ENCODE results near the gene ELMO1. TPM values are rescaled to one million over a fixed set of nuclear protein-coding genes. Genes with fewer than 3 reads are reported as not detected.

ELMO1 gene
- total RNA-seq, 1 experiment from 2014 or later = 7.8 TPM

GRCh38 chr7:37441816-37442215 is 6.8 kb downstream of the ELMO1 start:
- no peak overlapping the region for H4K91ac ChIP-seq (ENCODE audit: insufficient read length, low read depth, low read length)
- H3K4ac ChIP-seq (ENCODE audit: low read depth, low read length) = no peak overlapping the region
- H3K79me1 ChIP-seq (ENCODE audit: insufficient read depth, low read depth, low read length, poor library complexity, severe bottlenecking) = no peaks in the 10 kb centered on the region
- no peak overlapping the region for H3T11ph ChIP-seq (ENCODE audit: low read length)
- H3K9me3 ChIP-seq (ENCODE audit: control insufficient read depth, low read depth, low read length) = no peaks in the 10 kb centered on the region
- 0 out of 2 replicates have a peak, but pooled peaks cover 3% of the 10 kb centered on the region for H3K79me2 ChIP-seq (ENCODE audit: insufficient read depth, low read length)
- no peak for DNase-seq
- WGBS (ENCODE audit: extremely low coverage, insufficient read length, low lambda C conversion rate) = no CpG with 5 or more reads among the region's 3 CpGs
- H2AFZ ChIP-seq (ENCODE audit: low read length) = no peak overlapping the region
- no peak overlapping the region for H3K27ac ChIP-seq (ENCODE audit: insufficient read length, low read depth, low read length)
- H2BK5ac ChIP-seq (ENCODE audit: insufficient read length, low read length) = no peak overlapping the region
- H3K23ac ChIP-seq (ENCODE audit: insufficient read length, low read depth, low read length) = no peak overlapping the region
- no peak overlapping the region for H3K9ac ChIP-seq (ENCODE audit: extremely low read depth, insufficient read length, low read length)
- H2BK12ac ChIP-seq (ENCODE audit: insufficient read length, low read depth, low read length) = no peak overlapping the region
- no peak overlapping the region for H3K18ac ChIP-seq (ENCODE audit: insufficient read length, low read depth, low read length)
- Mint-ChIP-seq H3K4me3 (no peak overlapping the region), H3K4me1 (peaks cover 19 to 28% of the 10 kb centered on the region in 2 experiments), H3K27ac (peak overlapping the region in 1 of 3 experiments; percentile 3; a peak in 1 of 7 replicates), H3K36me3 (ENCODE audit: insufficient read depth in 1 of 3, low read depth in 3 of 3) (no peaks in the 10 kb centered on the region), H3K9me3 (no peaks in the 10 kb centered on the region), H3K27me3 (ENCODE audit: low read depth) (peaks cover 9% of the 10 kb centered on the region)
- no peak overlapping the region for H2AK5ac ChIP-seq (ENCODE audit: insufficient read length, low read length)
- no peak overlapping the region for H4K5ac ChIP-seq (ENCODE audit: insufficient read length, low read depth, low read length)
- no peak overlapping the region for H2BK15ac ChIP-seq (ENCODE audit: low read depth, low read length)
- no peaks in the 10 kb centered on the region for H3K4me1 ChIP-seq (ENCODE audit: insufficient read depth, low read length)
- no peak overlapping the region for H2BK120ac ChIP-seq (ENCODE audit: low read depth, low read length, poor library complexity, severe bottlenecking)
- no peak overlapping the region for H4K8ac ChIP-seq (replicated peaks; ENCODE audit: insufficient read length, low read depth, low read length)
- no peak overlapping the region for H3K4me2 ChIP-seq (ENCODE audit: insufficient read depth, insufficient read length, low read length)
- H2BK20ac ChIP-seq (ENCODE audit: low read depth, low read length, poor library complexity, severe bottlenecking) = no peak overlapping the region
- no peaks in the 10 kb centered on the region for H4K20me1 ChIP-seq (ENCODE audit: control insufficient read depth, insufficient read depth, insufficient read length)
- TF ChIP-seq CTCF (conservative IDR thresholded peaks at IDR 0.05) = no peak
- H3K27me3 ChIP-seq (ENCODE audit: insufficient read depth, low read length) = no peaks in the 10 kb centered on the region
- H3K23me2 ChIP-seq (ENCODE audit: insufficient read length, low read depth, low read length, poor library complexity, severe bottlenecking) = no peaks in the 10 kb centered on the region
- no peak overlapping the region for H3K56ac ChIP-seq (ENCODE audit: insufficient read length, low read depth, low read length)
- H3K14ac ChIP-seq (ENCODE audit: insufficient read depth, low read length) = no peak overlapping the region
